Muscle of leg (tissue), 11 donors: ENCODE data around the gene DOCK3. TPM values are rescaled to one million over a fixed set of nuclear protein-coding genes. Genes with fewer than 3 reads are reported as not detected.
"Not testable (repeated sequence)": the region's sequence is repeated elsewhere in the genome, so short reads cannot be mapped to it uniquely, and the experiment has no call there.

ENCODE experiments used
- DNase-seq: peaks from one replicate; pipeline ENCODE4 v3.0.0; 2013
- H3K27ac ChIP-seq: one replicate; pipeline ENCODE4 v1.5.1; 2013; ENCODE audit warnings: mild to moderate bottlenecking, low read length, control low read depth
- H3K27me3 ChIP-seq: one replicate; pipeline ENCODE4 v1.6.1; 2013; ENCODE audit warnings: low read length; ENCODE audit not compliant: control insufficient read depth, insufficient read depth
- H3K36me3 ChIP-seq: one replicate; pipeline ENCODE4 v1.6.1; 2013; ENCODE audit warnings: low read length; ENCODE audit not compliant: control insufficient read depth, insufficient read depth
- H3K4me1 ChIP-seq: one replicate; pipeline ENCODE4 v1.6.1; 2013; ENCODE audit warnings: low read length; ENCODE audit not compliant: control insufficient read depth, insufficient read depth
- H3K4me3 ChIP-seq: one replicate; pipeline ENCODE4 v1.5.1; 2013; ENCODE audit warnings: low read length, control low read depth
- H3K9me3 ChIP-seq: replicated peaks from 2 replicates; pipeline ENCODE4 v1.6.1; 2013; ENCODE audit warnings: low read depth, low read length; ENCODE audit not compliant: control insufficient read depth
- WGBS: methylation state at CpG from one replicate; pipeline ENCODE4 v1.1.5; 2013; ENCODE audit warnings: missing lambda C conversion rate; ENCODE audit not compliant: insufficient coverage; 5-methylcytosine and 5-hydroxymethylcytosine counted together
- polyA plus RNA-seq, 8 donors: library from polyadenylated mRNA; unstranded; fragments of 120-200 nt; gene quantifications; one replicate each; pipeline versions ENCODE4 v1.2.1 to v1.2.3, GENCODE V29; 2013; ENCODE audit warnings: inconsistent platforms in 1 of 8, low replicate concordance in 1 of 8; ENCODE audit not compliant: insufficient read length in 8 of 8, insufficient read depth in 1 of 8
- total RNA-seq: library from RNA; stranded (reverse); fragments of 120-200 nt; gene quantifications from one replicate; pipeline ENCODE4 v1.2.4, GENCODE V29; 2013

Gene DOCK3
- total and polyA plus RNA-seq, 9 donors = 0.08 to 0.48 (median 0.17) TPM

DNA sequence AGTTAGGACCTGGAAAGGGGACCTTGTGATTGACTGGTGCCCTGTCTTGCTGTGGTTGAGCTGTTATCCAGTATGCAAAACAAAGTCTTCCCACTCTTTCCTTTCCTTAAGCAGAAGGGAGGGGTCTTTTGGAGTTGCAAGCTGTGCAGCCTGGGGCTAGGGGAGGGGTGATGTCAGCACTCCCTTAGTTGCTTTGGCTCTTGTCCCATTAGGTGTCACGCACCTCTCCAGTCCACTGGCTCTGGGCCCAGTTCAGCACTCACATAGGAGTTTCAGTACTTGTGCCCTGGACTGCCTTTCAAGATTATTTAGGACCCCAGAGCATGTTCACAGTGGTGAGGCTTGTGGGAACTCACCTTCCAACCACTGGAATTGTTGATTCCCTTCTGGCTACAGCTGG is 238.5 kb downstream of the DOCK3 start:
- H3K9me3 ChIP-seq = no peaks in the 10 kb centered on the region
- WGBS = 33% methylated on average over 1 of the region's 1 CpG
- no peak for DNase-seq

DNA sequence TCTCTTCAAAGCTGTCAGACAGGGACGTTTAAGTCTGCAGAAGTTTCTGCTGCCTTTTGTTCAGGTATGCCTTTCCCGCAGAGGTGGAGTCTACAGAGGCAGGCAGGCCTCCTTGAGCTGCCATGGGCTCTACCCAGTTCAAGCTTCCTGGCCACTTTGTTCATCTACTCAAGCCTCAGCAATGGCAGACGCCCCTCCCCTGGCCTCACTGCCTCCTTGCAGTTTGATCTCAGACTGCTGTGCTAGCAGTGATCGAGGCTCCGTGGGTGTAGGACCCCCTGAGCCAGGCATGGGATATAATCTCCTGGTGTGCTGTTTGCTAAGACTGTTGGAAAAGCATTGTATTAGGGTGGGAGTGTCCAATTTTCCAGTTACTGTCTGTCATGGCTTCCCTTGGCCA is 247.3 kb downstream of the DOCK3 start:
- not testable (repeated sequence) for H3K4me1 ChIP-seq, DNase-seq, H3K4me3 ChIP-seq, H3K27ac ChIP-seq, H3K27me3 ChIP-seq, H3K9me3 ChIP-seq, H3K36me3 ChIP-seq
- 92% methylated on average over 4 of the region's 5 CpGs for WGBS

More for the DNA sequence above, 238.5 kb downstream of the DOCK3 start:
- Histone ChIP-seq H3K36me3 (no peaks in the 10 kb centered on the region), H3K27ac (no peak overlapping the region), H3K4me3 (no peak overlapping the region), H3K27me3 (no peaks in the 10 kb centered on the region), H3K4me1 (no peaks in the 10 kb centered on the region)

DNA sequence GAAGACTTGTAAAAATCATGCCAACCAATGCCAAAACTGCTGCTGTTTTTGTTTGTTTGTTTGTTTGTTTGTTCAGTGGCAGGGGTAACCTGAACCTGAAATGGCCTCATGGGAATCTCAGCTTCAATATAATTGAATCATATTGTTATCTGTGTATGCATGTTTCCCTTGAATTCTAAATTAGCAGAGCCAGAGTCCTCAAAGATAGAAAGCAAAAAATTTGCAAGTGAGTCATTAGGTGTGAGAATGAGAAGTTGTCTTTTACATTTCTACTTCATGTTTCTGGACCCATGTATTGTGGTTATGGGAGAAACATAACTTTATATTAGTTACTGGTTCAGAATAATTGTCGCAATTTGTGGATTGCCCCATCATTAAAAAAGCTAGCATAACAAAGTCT is 249.2 kb downstream of the DOCK3 start:
- Histone ChIP-seq H3K4me1 (no peaks in the 10 kb centered on the region), H3K4me3 (no peak overlapping the region), H3K36me3 (no peaks in the 10 kb centered on the region), H3K27ac (no peak overlapping the region), H3K9me3 (peaks cover 3% of the 10 kb centered on the region), H3K27me3 (no peaks in the 10 kb centered on the region)
- no peak for DNase-seq
- WGBS = no CpG with 5 or more reads among the region's 1 CpG

DNA sequence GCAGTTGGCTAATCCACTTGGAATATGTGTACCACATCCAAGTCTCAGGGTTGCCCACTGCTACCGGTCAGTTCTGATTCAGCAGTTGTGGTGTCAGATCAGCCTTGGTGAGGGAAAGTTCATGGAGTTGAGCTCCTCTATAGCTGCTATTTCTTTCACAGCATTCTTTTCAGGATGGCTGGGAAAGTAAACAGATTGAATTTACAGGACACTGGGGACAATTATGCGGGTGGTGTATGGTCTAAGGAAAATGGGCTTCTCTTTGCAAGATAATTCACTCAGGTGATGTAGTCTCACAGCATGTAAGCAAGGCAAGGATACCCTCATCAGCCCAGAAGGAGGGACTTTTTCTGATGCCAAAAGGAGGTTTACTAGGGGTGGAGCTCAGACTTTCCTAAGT is 249.9 kb downstream of the DOCK3 start:
- H3K36me3 ChIP-seq = no peaks in the 10 kb centered on the region
- no peak for DNase-seq
- H3K4me1 ChIP-seq = no peaks in the 10 kb centered on the region
- 20% methylated on average over 1 of the region's 2 CpGs for WGBS
- peaks cover 3% of the 10 kb centered on the region for H3K9me3 ChIP-seq
- no peak overlapping the region for H3K27ac ChIP-seq
- no peak overlapping the region for H3K4me3 ChIP-seq
- H3K27me3 ChIP-seq = no peaks in the 10 kb centered on the region

DNA sequence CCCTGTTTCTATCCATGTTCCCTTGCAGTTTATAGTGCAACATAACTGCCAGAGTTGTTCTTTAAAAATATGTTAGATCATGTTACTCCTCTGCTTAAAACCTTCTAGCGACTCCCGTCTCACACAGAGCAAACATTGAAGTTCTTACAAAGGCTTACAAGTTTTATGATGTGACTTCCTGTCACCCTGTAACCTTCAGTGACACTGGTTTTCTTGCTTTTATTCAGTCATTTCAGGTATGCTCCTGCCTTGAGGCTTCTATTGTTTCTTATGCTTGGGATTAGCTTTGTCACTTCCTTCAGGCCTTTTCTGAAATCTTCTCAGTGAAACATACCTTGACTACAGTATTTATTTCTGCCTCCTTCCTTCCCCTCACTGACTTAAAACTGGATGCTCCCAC is 252.1 kb downstream of the DOCK3 start:
- DNase-seq = no peak
- H3K36me3 ChIP-seq = no peaks in the 10 kb centered on the region
- H3K9me3 ChIP-seq = peaks cover 3% of the 10 kb centered on the region
- H3K27ac ChIP-seq = no peak overlapping the region
- H3K4me3 ChIP-seq = no peak overlapping the region
- no peaks in the 10 kb centered on the region for H3K4me1 ChIP-seq
- no CpG with 5 or more reads among the region's 2 CpGs for WGBS
- no peaks in the 10 kb centered on the region for H3K27me3 ChIP-seq

DNA sequence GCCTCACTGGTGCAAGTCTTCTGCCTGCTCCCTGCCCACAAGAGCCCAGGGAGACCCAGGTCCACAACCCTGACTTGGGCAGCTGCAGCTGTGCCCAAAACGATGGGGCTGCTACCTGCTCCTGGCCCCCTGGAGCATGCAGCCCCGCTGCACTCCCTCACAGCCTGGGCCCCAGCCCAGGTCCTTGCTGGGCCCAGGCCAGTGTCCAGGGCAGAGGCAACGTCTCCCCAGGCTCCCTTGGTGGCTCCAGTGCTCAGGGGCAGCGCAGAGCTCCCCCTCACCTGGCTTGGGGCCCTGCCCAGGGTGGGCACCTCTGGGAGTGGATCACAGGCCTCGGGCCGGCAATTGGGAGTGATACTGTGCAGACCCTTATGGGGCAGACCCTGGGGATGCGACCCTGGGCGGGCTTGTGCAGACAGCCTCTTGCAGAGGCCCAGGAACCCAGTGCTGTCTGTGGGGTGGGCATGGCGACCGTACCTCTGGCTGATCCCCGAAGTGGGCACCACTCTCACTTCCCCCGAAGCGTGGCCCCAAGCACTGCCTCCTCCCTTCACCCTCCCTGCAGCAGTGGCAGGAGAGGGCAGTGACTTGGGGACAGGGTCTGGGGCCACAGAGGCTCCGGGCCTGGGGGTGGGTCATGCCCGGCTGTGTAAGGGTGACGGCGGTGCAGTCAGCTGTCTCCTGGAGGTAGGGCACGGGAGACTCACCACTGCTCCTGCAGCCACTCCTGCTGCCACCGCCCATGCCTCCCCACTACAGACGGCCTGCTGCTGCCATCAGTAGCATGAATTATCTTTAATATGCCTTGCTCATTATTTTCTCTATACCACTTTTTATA is 255.9 kb downstream of the DOCK3 start:
- no peaks in the 10 kb centered on the region for H3K36me3 ChIP-seq
- H3K9me3 ChIP-seq = no peaks in the 10 kb centered on the region
- WGBS = 77% methylated on average over 13 of the region's 20 CpGs
- DNase-seq = no peak
- no peak overlapping the region for H3K27ac ChIP-seq
- no peaks in the 10 kb centered on the region for H3K27me3 ChIP-seq
- no peak overlapping the region for H3K4me3 ChIP-seq
- H3K4me1 ChIP-seq = no peaks in the 10 kb centered on the region

DNA sequence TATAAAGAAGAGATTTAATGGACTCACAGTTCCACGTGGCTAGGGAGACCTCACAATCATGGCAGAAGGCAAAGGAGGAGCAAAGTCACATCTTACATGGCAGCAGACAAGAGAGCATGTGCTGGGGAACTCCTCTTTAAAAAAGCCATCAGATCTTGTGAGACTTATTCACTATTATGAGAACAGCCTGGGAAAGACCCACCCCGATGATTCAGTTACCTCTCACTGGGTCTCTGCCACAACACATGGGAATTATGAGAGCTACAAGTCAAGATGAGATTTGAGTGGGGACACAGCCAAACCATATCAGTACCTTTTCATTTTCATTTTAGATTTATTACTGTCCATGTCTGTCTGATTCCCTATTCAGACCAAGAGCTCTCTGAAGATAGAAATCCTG is 258.2 kb downstream of the DOCK3 start:
- H3K9me3 ChIP-seq, H3K4me3 ChIP-seq, H3K27me3 ChIP-seq, DNase-seq, H3K36me3 ChIP-seq, H3K4me1 ChIP-seq, H3K27ac ChIP-seq: not testable (repeated sequence)
- 75% methylated on average over 1 of the region's 2 CpGs for WGBS

DNA sequence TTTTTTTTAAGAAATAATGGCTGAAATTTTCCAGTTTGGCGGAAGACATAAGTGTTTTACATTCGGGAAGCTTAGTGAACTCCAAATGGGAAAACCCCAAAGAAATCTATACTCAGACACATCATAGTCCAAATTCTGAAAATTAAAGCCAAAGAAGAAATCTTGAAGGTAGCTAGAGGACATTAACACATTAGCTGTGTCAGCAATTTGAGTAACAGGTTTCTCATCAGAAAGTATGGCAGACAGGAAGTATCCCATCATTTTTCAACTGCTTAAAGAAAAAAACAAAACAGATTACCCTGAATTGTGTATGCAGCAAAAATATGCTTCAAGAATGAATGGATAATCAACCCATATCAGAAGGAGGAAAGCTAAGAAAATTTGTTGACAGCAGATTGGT is 261.7 kb downstream of the DOCK3 start:
- no peaks in the 10 kb centered on the region for H3K4me1 ChIP-seq
- no CpG with 5 or more reads among the region's 2 CpGs for WGBS
- no peak for DNase-seq
- no peaks in the 10 kb centered on the region for H3K9me3 ChIP-seq
- no peak overlapping the region for H3K4me3 ChIP-seq
- H3K27me3 ChIP-seq = no peaks in the 10 kb centered on the region
- H3K36me3 ChIP-seq = no peaks in the 10 kb centered on the region
- no peak overlapping the region for H3K27ac ChIP-seq

DNA sequence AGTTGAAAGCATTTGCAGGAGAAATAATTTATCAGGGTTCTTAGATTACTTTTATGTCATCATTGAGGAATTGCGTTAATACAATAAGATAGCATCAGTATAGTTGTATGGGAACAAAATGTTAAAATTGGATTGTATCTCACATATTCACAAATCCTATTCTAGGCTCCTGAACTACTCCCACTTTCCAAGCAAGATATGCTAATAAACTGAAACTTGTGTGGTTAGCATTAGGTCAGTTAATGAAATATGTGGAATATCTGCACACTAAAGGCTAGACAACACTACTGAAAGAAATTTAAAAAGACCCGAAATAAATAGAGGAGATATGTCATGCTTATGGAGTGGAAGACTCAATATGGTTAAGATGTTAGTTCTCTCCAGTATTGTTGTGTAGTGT is 272.7 kb downstream of the DOCK3 start:
- Histone ChIP-seq H3K4me1 (no peaks in the 10 kb centered on the region), H3K36me3 (no peaks in the 10 kb centered on the region), H3K9me3 (no peaks in the 10 kb centered on the region), H3K27me3 (no peaks in the 10 kb centered on the region), H3K4me3 (no peak overlapping the region), H3K27ac (no peak overlapping the region)
- WGBS = no CpG with 5 or more reads among the region's 2 CpGs
- no peak for DNase-seq

DNA sequence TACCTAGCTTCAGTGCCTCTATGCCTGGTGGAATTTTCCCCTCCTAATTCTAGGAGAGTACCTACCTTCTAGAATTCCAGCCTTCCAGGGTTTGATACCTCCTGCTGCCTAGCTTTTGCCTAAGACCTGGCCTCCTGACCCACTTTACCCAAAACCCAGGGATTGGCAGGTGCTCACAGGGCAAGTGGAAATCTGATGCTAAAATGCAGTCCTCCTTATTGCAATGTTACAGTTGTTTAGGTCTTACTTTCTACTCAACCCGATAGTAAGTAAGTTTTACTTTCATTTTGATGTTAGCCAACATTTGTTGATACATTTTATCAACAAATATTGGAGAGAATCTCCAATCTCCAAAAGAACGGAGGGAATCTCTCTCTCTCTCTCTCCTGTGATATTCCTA is 275.9 kb downstream of the DOCK3 start:
- H3K36me3 ChIP-seq = no peaks in the 10 kb centered on the region
- H3K4me1 ChIP-seq = no peaks in the 10 kb centered on the region
- DNase-seq = no peak
- H3K9me3 ChIP-seq = no peaks in the 10 kb centered on the region
- no peak overlapping the region for H3K4me3 ChIP-seq
- no peaks in the 10 kb centered on the region for H3K27me3 ChIP-seq
- WGBS = no CpG with 5 or more reads among the region's 2 CpGs
- no peak overlapping the region for H3K27ac ChIP-seq
